K562 (cell line): ENCODE measurements around the gene SGPL1. TPM values are rescaled to one million over a fixed set of nuclear protein-coding genes. Genes with fewer than 3 reads are reported as not detected.

Experiments used
- ARID1B ChIP-seq: fragments of 450-650 bp; IDR thresholded peaks from 2 replicates; pipeline ENCODE4 v1.6.1; 2016; ENCODE audit warnings: antibody characterized with exemption, mild to moderate bottlenecking, inconsistent platforms
- ATF1 ChIP-seq, 2 experiments: fragments of 450-650 bp in 1 of 2; IDR thresholded peaks; 2 replicates each; pipeline ENCODE4 v1.6.1; 2016; ENCODE audit warnings: missing compliant biosample characterization in 1 of 2, missing genetic modification characterization in 1 of 2
- DEAF1 ChIP-seq: fragments of 450-650 bp; formaldehyde crosslinking; IDR thresholded peaks from 2 replicates; pipeline ENCODE4 v1.4.0; 2020; ENCODE audit warnings: mild to moderate bottlenecking, moderate library complexity
- FOXA1 ChIP-seq: fragments of 450-650 bp; IDR thresholded peaks from 2 replicates; pipeline ENCODE4 v1.6.1; 2016; ENCODE audit warnings: mild to moderate bottlenecking, borderline replicate concordance
- KDM1A ChIP-seq, 2 experiments: fragments of 450-650 bp; IDR thresholded peaks; 2 replicates each; pipeline ENCODE4 v1.6.1; 2016; ENCODE audit warnings: mild to moderate bottlenecking in 2 of 2
- MAX ChIP-seq: sonication (generic); formaldehyde crosslinking; IDR thresholded peaks from 2 replicates; pipeline ENCODE4 v1.9.0; 2022; ENCODE audit warnings: mild to moderate bottlenecking, missing genetic modification reagents
- MED1 ChIP-seq: sonication (generic); formaldehyde crosslinking; IDR thresholded peaks from 2 replicates; pipeline ENCODE4 v1.8.1; 2023; ENCODE audit warnings: missing genetic modification reagents, borderline replicate concordance
- MEIS2 ChIP-seq: fragments of 450-650 bp; IDR thresholded peaks from 2 replicates; pipeline ENCODE4 v1.6.1; 2014; ENCODE audit warnings: mild to moderate bottlenecking; ENCODE audit not compliant: partially characterized antibody
- NR2C2 ChIP-seq, 2 experiments: fragments of 200-800 bp in 1 of 2; sonication (Bioruptor generic) in 1 of 2; sonication (generic) in 1 of 2; formaldehyde crosslinking in 1 of 2; IDR thresholded peaks; 2 replicates each; pipeline versions ENCODE4 v1.6.1 to v1.8.0; 2016 to 2022; ENCODE audit warnings: mild to moderate bottlenecking in 1 of 2, missing compliant biosample characterization in 1 of 2, missing genetic modification characterization in 1 of 2, missing genetic modification reagents in 1 of 2
- PHTF2 ChIP-seq: fragments of 250-450 bp; sonication (Bioruptor Pico); IDR thresholded peaks from 2 replicates; pipeline ENCODE4 v1.5.0; 2021; ENCODE audit warnings: mild to moderate bottlenecking
- POLR3G ChIP-seq: IDR thresholded peaks from 2 replicates; pipeline ENCODE4 v1.6.1; 2011; ENCODE audit not compliant: insufficient read length, insufficient replicate concordance; ENCODE audit errors: extremely low read depth
- SREBF2 ChIP-seq: sonication (generic); formaldehyde crosslinking; IDR thresholded peaks from 2 replicates; pipeline ENCODE4 v1.4.0; 2020; ENCODE audit warnings: mild to moderate bottlenecking, missing genetic modification reagents
- TAF1 ChIP-seq: IDR thresholded peaks from 2 replicates; pipeline ENCODE4 v1.6.1; 2011; ENCODE audit warnings: mild to moderate bottlenecking, low read length, moderate library complexity; ENCODE audit not compliant: insufficient read depth, control insufficient read depth, severe bottlenecking; ENCODE audit errors: extremely low read depth
- VEZF1 ChIP-seq: fragments of 200-800 bp; sonication (Bioruptor generic); IDR thresholded peaks from 2 replicates; pipeline ENCODE4 v1.6.1; 2017; ENCODE audit warnings: missing genetic modification characterization, missing compliant biosample characterization
- ZNF444 ChIP-seq: fragments of 250-450 bp; sonication (Bioruptor Pico); IDR thresholded peaks from 2 replicates; pipeline ENCODE4 v1.4.0; 2020; ENCODE audit warnings: mild to moderate bottlenecking, moderate library complexity
- ZNF445 ChIP-seq: fragments of 250-450 bp; sonication (Bioruptor Pico); IDR thresholded peaks from 2 replicates; pipeline ENCODE4 v1.4.0; 2020; ENCODE audit warnings: low read depth, mild to moderate bottlenecking, moderate library complexity
- ZNF764 ChIP-seq: fragments of 250-450 bp; sonication (Bioruptor Pico); IDR thresholded peaks from 2 replicates; pipeline ENCODE4 v1.4.0; 2020; ENCODE audit warnings: low read depth, mild to moderate bottlenecking, moderate library complexity
- polyA plus RNA-seq, 8 experiments: library from polyadenylated mRNA; depleted of rRNA in 4 of 8; stranded (reverse) in 5 of 8; unstranded in 3 of 8; fragments of >200 nt; fragmentation: Nextera tagmentation in 2 of 8; fragmentation: Illumina TruSeq in 1 of 8; extraction: Ambion mirVana in 2 of 8; extraction: Trizol in 1 of 8; gene quantifications; 2 replicates each; pipeline versions ENCODE4 v1.2.1 to v1.2.3, GENCODE V29; 2011 to 2014; ENCODE audit warnings: inconsistent platforms in 1 of 8, missing spikeins in 1 of 8
- total RNA-seq, 7 experiments: library from RNA; depleted of rRNA in 6 of 7; stranded (reverse); fragments of >200 nt in 6 of 7; fragmentation: Illumina TruSeq in 2 of 7; extraction: Trizol in 2 of 7; gene quantifications; 2 replicates each; pipeline versions ENCODE4 v1.2.1 to v1.2.3, GENCODE V29; 2011 to 2021; ENCODE audit warnings: low replicate concordance in 1 of 7
- TF ChIP-seq, protein P1 (sequence below): fragments of 250-450 bp; sonication (Bioruptor Pico); IDR thresholded peaks from 2 replicates; pipeline ENCODE4 v1.8.0; 2021; ENCODE audit warnings: moderate library complexity, mild to moderate bottlenecking, inconsistent platforms
- TF ChIP-seq, protein P2 (sequence below): sonication (generic); formaldehyde crosslinking; IDR thresholded peaks from 2 replicates; pipeline ENCODE4 v1.8.1; 2022; ENCODE audit warnings: missing genetic modification reagents
- TF ChIP-seq, protein P3 (sequence below), 2 experiments: fragments of 250-450 bp in 1 of 2; fragments of 450-650 bp in 1 of 2; sonication (Bioruptor Pico) in 1 of 2; IDR thresholded peaks; 2 replicates each; pipeline versions ENCODE4 v1.6.1 to v1.8.0; 2016 to 2021; ENCODE audit warnings: mild to moderate bottlenecking in 2 of 2, moderate library complexity in 2 of 2, missing compliant biosample characterization in 1 of 2, missing genetic modification characterization in 1 of 2

SGPL1 gene
- total and polyA plus RNA-seq, 9 of the 15 experiments (the other 6 are each of a cell fraction or from before 2014, with no cell fraction given) = 6.0 to 18.0 (median 8.7) TPM

DNA sequence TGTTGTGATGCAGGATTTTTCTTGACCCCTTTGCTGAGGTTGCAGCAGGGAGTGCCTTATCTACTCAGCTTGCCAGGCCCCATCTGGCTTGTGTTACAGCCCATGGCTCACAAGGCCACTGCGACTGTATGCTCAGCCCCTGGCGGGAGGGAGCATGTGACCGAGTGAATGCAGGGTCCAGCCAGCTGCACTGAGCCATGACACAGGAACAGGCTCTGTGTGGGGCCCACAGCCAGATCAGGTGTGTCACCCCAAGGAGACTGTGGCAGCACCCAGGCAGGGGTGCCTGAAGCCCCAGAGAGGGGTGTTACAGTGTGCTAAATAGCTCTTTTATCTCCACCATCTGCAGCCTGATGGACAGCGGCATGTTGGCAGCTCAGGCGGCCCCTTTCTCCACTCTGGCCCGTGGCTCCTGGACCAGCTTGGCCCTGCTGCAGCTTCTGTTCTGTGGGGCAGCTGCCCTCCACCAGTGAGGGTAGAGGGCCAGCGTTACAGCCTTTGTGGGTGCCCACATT is 75.2 kb downstream of the SGPL1 start (continued):
- TF ChIP-seq TAF1 (no peak), FOXA1 (no peak), MAX (peak; percentile 76), MEIS2 (no peak), KDM1A (IDR thresholded peaks at IDR 0.05) (peak; percentile 64 to 80), ZNF764 (no peak), ZNF445 (no peak), SREBF2 (CRISPR knock-in tag) (no peak), MED1 (CRISPR knock-in tag) (no peak), DEAF1 (CRISPR knock-in tag) (no peak), NR2C2 (CRISPR knock-in tag; IDR thresholded peaks at IDR 0.05) (no peak), NR2C2 (tag; IDR thresholded peaks at IDR 0.05) (0 out of 2 replicates have a peak, but pooled peaks have one; percentile 18), ARID1B (0 out of 2 replicates have a peak, but pooled peaks have one; percentile 11), ZNF444 (CRISPR knock-in tag) (no peak), ATF1 (CRISPR knock-in tag; IDR thresholded peaks at IDR 0.05) (no peak), ATF1 (tag; IDR thresholded peaks at IDR 0.05) (0 out of 2 replicates have a peak, but pooled peaks have one; percentile 17), POLR3G (no peak), PHTF2 (no peak), VEZF1 (CRISPR knock-in tag) (peak; percentile 18; the same call in 1 of the 2 replicates)
- TF ChIP-seq, protein P1, sequence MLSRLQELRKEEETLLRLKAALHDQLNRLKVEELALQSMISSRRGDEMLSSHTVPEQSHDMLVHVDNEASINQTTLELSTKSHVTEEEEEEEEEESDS = no peak
- TF ChIP-seq, protein P2, sequence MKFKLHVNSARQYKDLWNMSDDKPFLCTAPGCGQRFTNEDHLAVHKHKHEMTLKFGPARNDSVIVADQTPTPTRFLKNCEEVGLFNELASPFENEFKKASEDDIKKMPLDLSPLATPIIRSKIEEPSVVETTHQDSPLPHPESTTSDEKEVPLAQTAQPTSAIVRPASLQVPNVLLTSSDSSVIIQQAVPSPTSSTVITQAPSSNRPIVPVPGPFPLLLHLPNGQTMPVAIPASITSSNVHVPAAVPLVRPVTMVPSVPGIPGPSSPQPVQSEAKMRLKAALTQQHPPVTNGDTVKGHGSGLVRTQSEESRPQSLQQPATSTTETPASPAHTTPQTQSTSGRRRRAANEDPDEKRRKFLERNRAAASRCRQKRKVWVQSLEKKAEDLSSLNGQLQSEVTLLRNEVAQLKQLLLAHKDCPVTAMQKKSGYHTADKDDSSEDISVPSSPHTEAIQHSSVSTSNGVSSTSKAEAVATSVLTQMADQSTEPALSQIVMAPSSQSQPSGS (CRISPR knock-in tag) = peak; percentile 53; the same call in 1 of the 2 replicates
- TF ChIP-seq, protein P3, sequence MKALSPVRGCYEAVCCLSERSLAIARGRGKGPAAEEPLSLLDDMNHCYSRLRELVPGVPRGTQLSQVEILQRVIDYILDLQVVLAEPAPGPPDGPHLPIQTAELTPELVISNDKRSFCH (CRISPR knock-in tag; IDR thresholded peaks at IDR 0.05) = no peak
- TF ChIP-seq, protein P3 (tag; IDR thresholded peaks at IDR 0.05) = no peak
